Fibroblast of lung (primary cell): ENCODE measurements around the gene SMIM38.

Source experiments
- EZH2 ChIP-seq: IDR thresholded peaks from 2 replicates; pipeline ENCODE4 v1.5.1; 2012; ENCODE audit warnings: low read length, control low read depth, mild to moderate bottlenecking; ENCODE audit errors: missing control alignments
- TF ChIP-seq, protein P1 (sequence below), 2 donors: IDR thresholded peaks in 1 of 2; conservative IDR thresholded peaks in 1 of 2; 1 replicate in 1 of 2; 2 replicates in 1 of 2; pipeline ENCODE4 v1.5.1; 2011 to 2012; ENCODE audit warnings: low read length in 2 of 2, control low read depth in 1 of 2, inconsistent platforms in 1 of 2, low read depth in 1 of 2, mild to moderate bottlenecking in 1 of 2

DNA sequence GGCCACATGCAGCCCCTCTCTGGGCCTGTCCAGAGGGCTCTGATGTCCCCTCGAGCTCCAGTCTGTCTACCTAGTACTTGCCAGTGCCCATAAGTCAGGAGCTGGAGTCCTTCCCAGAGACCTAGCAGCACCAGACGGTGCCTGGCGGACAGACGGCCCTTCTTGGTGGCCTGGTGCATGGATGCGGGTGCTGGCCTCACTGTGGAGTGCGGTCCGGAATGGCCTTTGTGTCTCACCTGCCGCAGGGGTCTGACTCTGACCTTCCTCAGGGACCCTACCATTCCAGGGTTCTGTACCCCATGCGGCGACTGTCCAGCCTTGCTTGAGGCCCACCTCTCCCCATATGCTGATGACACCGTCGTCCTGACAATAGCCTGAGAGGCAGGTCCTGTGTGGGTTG, 29.4 kb upstream of the SMIM38 start:
- TF ChIP-seq, protein P1, sequence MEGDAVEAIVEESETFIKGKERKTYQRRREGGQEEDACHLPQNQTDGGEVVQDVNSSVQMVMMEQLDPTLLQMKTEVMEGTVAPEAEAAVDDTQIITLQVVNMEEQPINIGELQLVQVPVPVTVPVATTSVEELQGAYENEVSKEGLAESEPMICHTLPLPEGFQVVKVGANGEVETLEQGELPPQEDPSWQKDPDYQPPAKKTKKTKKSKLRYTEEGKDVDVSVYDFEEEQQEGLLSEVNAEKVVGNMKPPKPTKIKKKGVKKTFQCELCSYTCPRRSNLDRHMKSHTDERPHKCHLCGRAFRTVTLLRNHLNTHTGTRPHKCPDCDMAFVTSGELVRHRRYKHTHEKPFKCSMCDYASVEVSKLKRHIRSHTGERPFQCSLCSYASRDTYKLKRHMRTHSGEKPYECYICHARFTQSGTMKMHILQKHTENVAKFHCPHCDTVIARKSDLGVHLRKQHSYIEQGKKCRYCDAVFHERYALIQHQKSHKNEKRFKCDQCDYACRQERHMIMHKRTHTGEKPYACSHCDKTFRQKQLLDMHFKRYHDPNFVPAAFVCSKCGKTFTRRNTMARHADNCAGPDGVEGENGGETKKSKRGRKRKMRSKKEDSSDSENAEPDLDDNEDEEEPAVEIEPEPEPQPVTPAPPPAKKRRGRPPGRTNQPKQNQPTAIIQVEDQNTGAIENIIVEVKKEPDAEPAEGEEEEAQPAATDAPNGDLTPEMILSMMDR (conservative IDR thresholded peaks at IDR 0.05 in 1 of 2, IDR thresholded peaks at IDR 0.05 in 1 of 2; ENCODE audit: low read depth in 1 of 2, low read length in 2 of 2): no peak
- TF ChIP-seq EZH2: no peak
